Spleen (tissue), 7 donors: ENCODE results near the gene FOXJ2.

ENCODE experiments used
- CTCF ChIP-seq, 11 experiments: fragments of 200-600 bp in 7 of 11; fragments of 450-650 bp in 4 of 11; sonication (generic) in 4 of 11; IDR thresholded peaks in 8 of 11; conservative IDR thresholded peaks in 3 of 11; 1 replicate in 7 of 11; 2 replicates in 4 of 11; pipeline versions ENCODE4 v1.4.0 to v1.8.0; 2016 to 2021; ENCODE audit warnings: antibody characterized with exemption in 11 of 11, inconsistent platforms in 4 of 11, mild to moderate bottlenecking in 1 of 11
- POLR2A ChIP-seq, 3 donors: fragments of 450-650 bp; IDR thresholded peaks; one replicate each; pipeline ENCODE4 v1.5.1; 2017; ENCODE audit warnings: antibody characterized with exemption in 3 of 3, mild to moderate bottlenecking in 1 of 3
- POLR2AphosphoS5 ChIP-seq, 3 donors: sonication (generic); formaldehyde crosslinking; IDR thresholded peaks; one replicate each; pipeline ENCODE4 v1.5.1; 2017; ENCODE audit warnings: antibody characterized with exemption in 3 of 3
- donor health status: DM: no; HTN: no; CAD: no; lungs with moderate emphysema.
- donor health status: DM: no; HTN: no; CAD: no.
- donor health status: DM: no; HTN: no; CAD: no.

- no peak for TF ChIP-seq CTCF (IDR thresholded peaks at IDR 0.05 in 8 of 11, conservative IDR thresholded peaks at IDR 0.05 in 3 of 11)
- no peak for TF ChIP-seq POLR2AphosphoS5 (IDR thresholded peaks at IDR 0.05)
- TF ChIP-seq POLR2A (IDR thresholded peaks at IDR 0.05) = no peak
Measured at GRCh38 chr12:8076366-8076765, 43.9 kb downstream of the FOXJ2 start.
